Myocyte (in vitro differentiated cells): ENCODE measurements around the gene TUBGCP6. TPM values are rescaled to one million over a fixed set of nuclear protein-coding genes. Genes with fewer than 3 reads are reported as not detected.

ENCODE experiments used
- DNase-seq: peaks from one replicate; pipeline ENCODE4 v3.0.0-alpha.2; 2012; ENCODE audit warnings: low read depth
- total RNA-seq: library from RNA; depleted of rRNA; stranded (reverse); fragments of >200 nt; gene quantifications from 2 replicates; pipeline ENCODE4 v1.2.3, GENCODE V29; 2014

The TUBGCP6 gene
- total RNA-seq, 1 donor from 2014 or later, result 33.7 TPM

DNA sequence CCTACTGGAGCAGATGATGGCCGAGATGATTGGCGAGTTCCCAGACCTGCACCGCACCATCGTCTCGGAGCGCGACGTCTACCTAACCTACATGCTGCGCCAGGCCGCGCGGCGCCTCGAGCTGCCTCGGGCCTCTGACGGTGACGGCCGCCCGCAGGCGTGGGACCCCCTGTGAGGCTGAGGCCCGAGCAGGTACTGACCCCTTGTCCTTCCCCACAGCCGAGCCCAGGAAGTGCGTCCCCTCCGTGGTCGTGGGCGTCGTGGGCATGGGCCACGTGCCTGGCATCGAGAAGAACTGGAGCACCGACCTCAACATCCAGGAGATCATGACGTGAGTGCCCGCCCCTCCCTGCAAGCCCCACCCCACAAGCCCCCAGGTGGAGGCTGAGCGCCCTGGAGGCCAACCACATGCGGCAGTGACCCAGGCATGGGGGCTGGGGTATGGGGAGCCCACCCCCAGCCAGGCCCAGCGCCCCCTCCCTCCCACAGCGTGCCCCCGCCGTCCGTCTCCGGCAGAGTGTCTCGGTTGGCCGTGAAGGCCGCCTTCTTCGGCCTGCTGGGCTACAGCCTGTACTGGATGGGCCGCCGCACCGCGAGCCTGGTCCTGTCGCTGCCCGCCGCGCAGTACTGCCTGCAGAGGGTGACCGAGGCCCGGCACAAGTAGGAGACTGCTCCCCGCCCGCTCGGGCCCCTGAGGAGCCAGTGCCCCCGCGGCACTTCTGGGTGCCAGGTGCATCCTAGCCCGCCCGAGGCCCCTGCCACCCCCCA, 46.8 kb downstream of the TUBGCP6 start:
- no peak for DNase-seq

DNA sequence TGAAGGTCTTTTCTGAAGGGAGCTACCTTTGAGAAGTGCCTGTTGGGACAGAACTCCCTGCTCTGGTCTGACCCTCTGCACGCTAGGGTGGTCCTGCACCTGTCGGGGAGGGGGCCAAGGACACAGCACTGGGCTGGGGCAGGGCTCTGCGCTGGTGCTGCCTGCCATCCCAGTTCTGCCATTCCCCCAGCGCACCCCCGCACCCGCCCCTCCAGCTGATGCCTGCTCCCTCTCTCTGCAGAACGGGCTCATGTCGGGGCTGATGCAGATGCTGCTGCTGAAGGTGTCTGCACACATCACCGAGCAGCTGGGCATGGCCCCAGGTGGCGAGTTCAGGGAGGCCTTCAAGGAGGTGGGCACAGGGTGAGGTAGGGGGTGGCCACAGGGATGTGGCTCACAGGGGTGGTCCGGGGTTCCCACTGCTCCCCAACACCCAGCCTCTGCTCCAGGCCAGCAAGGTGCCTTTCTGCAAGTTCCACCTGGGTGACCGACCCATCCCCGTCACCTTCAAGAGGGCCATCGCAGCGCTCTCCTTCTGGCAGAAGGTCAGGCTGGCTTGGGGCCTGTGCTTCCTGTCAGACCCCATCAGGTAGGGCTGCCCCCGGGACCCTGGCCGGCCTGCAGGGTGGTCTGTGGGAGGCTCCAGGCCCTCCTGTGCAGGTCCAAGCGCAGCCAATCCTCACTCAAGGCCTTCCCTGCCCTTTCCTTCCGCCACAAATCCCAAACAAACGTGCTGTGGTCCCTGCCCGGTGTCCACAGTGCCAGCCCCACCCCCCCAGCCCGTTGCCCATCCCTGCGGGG, 47.6 kb downstream of the TUBGCP6 start:
- no peak for DNase-seq

DNA sequence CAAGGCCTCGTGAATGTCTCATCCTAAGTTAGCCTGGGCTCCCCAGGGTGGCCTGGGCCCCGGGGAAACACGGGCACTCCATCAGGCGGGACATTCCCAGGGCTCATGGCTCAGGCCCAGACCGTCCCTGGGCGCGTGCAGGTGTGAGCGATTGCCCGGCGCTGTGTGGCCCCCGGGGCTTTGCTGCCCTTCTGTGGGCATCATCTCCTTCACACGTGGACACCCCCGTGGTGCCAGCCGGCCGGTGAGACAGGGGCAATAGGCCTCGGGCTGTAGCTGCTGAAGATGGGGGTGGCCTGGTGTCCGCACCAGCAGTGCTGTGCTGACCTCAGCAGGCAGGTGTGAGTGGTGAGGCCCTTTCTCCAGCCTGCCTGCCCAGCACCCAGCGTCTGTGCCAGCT, 48.6 kb downstream of the TUBGCP6 start:
- DNase-seq, result no peak

DNA sequence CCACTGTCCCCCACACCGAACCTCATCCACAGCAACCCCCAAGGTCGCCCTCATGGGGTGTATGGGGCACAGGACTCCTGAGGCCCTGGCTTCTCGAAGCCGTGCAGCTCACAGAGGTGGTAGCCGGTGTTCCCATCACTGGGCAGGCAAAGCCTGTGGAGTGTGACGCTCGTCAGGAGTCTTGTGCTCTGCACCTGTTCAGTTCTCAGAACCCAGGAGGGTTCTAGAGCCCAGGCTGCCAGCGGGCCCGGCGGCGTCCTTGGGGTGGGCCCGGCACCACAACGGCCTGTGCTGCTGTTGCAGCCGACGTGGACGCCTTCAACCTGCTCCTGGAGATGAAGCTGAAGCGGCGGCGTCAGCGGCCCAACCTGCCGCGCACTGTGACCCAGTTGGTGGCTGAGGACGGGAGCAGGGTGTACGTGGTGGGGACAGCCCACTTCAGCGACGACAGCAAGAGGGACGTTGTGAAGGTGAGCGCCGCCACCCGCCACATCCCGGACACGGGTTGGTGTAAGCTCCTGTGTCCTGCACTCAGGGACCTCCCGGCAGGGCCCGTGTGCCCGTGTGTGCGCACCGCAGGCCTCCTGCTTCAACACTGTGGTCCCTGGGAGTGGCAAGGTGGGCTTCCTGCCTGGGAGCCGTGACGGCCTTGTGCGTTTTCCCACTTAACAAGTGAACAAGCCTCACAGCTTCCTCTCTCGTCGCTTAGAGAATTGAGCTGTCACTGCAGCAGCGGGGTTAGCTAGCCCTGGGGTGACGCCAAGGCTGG, 50.6 kb downstream of the TUBGCP6 start:
- no peak for DNase-seq

DNA sequence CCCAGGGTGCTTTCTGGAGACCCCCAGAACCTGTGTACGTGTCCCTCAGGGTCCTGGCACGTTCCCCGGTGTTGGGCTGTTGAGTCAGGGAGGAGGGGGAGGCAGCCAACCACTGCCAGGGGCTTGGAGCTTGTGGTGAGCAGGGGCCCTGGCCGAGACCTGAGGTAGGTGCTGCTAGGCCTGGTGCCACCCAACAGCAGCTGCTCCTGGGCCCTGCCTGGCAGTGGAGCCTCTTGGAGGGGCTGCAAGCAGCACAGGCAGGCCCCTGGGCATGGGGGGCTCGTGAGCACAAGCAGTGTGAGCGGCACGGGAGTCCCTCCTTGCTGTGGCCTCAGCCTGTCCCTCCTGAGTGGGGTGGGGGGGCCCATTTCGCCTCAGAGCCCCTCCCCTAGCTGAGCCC, 51.2 kb downstream of the TUBGCP6 start:
- DNase-seq, result no peak

DNA sequence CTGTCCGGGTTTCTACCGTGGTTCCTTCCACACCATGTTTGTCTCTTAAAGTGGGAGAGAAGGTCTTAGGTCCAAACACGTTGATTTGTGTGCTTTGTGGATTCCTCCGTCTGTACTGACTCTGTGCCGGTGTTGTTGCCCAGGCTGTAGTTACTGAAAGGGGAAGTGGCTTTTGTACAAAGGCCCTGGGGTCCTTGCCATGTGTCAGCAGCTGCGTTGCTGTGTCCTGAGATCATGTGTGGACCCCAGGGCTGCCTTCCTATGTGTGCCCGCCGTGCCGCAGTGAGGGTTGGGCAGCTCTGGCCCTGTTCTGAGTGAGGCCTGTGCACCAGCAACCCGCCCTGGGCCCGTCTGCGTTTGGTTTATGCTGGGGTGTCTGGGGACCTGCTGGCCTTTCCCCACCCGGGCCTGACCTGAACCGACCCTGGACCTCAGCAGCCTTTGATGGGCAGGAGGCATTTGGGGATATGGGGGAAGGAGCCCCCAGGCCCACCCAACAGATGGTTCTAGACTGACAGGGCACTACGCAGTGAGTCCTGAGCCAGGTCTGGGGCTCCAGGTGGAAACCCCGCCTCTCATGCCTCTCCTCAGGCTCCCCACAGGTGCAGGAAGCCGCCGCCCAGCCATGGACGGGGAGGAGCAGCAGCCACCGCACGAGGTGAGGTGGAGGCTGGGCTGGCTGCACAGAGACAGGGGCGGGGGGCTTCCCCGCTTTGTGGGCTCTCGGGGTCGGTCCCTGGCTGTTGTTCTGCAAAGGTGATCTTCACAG, 52.2 kb downstream of the TUBGCP6 start:
- no peak for DNase-seq

DNA sequence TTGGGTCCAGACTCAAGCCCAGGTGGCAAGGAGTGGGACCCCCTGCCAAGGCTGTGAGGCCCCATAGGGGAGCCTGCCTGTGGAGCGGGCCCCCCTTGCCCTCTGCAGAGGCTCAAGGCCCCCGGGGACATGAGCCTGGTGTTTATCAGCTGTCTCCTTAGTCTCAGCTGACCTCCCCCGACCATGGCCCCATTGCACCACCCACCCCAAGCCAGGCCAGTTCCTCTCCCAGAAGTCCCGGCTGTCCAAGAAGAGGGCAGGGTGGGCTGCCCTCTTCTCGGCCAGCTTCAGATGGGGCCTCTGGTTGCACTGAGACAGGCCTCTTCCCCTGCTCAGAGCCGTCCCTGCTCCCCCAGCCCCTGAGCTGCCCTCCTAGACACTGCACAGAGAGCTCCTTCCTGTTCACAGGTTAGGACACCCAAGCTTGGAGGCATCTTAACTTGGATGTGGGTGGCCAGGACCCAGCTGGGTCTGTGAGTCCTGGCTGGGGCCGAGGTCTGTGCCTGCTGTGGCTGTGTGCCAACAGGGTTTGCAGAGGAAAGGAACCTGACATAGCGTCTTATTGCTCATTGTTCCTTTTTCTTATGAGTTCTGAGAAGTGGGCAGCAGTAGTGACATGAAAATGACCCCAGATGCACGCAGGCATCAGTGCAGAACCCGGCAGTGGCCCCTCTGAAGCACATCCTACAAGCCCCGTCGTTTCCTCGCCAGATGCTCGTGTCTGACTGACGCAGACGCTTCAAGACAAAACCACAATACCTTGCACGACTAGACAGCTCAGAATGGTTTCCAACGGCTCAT, 53.7 kb downstream of the TUBGCP6 start:
- DNase-seq, result no peak

DNA sequence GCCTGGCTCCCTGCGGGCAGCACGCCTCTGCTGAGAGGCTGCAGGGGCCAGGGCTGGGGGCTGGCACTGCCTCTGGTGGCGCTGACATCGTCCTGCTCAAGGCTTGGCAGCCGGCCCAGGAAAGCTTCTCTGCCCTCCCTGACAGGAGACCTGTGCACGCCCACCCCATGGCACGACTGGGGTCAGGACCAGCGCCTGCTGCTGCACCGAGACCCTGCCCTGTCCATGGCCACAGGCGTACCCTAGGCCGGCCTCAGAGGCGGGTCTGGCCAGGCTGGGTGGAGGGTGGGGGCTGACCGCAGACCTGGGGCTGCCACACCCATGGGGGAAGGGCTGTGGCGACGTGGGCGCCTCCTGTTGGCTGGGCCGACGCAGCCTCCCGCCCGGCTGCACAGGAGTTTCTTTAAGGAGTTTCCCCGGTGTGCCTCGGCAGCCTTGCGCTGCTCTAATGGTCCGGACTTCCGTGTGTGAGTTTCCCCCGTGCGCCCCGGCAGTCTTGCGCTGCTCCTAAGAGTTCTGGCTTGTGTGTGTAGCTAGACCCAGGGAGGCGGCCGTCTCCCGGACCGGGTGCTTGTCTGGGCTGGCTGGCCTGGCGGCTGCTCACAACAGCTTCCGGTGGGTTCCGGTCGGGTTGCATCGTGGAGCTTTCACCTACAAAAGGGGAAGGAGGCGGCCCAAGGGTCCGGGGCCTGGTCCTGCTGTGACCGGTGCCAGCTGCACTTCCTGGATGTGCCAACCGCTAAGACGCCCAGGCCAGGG, 54.5 kb downstream of the TUBGCP6 start:
- peak; percentile 48 for DNase-seq

DNA sequence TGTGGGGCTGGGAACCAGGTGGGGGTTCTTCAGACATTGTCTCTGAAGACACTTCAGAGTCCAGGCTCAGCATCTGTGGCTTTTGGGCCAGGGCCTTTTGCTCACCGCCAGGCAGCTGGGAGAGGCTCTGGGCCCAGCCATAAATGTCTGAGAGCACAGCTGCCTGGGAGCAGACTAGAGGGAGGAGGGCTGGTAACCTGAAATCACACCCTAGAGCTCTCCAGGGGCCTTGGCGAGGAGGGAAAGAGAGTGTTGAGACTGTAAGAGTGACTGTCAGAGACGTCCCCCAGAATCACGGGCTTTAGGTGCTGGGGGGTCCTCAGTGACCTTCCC, 55.0 kb downstream of the TUBGCP6 start:
- peak; percentile 74 for DNase-seq

DNA sequence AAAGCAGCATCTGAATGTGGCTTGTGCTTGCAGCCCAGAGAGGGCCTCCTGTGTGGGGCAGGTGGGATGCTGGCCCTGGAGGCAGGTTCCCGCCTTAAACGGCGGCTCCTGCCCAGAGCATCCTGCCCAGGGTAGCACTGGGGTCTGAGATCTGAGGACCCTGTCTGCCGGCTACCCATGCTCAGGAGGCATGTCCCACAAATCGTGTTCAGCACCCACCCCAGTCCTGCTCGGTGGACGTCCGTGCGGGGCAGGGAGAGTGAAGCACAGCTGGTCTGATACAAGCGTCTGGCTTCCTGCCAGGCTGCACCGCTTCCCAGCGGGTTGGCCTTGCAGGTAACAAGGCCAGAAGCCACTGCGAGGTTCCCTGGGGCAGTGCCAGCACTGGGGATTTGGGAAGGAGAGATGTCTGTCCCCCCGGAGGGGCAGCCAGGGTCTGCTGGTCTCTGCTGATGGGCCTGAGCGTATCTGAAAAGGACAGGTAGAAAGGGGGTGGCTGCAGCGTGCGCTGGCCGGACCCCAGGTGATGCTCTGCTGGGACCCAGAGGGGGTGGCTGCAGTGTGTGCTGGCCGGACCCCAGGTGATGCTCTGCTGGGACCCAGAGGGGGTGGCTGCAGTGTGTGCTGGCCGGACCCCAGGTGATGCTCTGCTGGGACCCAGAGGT, 55.5 kb downstream of the TUBGCP6 start:
- no peak for DNase-seq

DNA sequence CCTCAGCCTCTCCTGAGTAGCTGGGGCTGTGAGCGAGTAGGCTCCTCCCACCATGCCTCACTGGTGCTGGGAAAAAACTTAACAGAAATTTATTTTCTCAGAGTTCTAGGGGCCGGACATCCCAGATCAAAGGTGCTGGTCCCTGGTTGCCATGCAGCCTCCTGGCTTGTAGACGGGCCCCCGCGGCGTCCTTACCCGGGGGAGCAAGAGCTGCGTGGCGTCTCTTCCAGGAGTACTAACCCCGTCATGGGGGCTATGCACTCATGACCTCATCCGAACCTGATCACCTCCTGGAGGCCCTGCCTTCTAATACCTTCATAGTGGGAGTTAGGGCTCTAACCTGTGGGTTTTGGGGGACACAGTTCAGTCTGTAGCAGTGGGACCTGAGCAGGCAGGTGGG, 56.5 kb downstream of the TUBGCP6 start:
- DNase-seq, result no peak

DNA sequence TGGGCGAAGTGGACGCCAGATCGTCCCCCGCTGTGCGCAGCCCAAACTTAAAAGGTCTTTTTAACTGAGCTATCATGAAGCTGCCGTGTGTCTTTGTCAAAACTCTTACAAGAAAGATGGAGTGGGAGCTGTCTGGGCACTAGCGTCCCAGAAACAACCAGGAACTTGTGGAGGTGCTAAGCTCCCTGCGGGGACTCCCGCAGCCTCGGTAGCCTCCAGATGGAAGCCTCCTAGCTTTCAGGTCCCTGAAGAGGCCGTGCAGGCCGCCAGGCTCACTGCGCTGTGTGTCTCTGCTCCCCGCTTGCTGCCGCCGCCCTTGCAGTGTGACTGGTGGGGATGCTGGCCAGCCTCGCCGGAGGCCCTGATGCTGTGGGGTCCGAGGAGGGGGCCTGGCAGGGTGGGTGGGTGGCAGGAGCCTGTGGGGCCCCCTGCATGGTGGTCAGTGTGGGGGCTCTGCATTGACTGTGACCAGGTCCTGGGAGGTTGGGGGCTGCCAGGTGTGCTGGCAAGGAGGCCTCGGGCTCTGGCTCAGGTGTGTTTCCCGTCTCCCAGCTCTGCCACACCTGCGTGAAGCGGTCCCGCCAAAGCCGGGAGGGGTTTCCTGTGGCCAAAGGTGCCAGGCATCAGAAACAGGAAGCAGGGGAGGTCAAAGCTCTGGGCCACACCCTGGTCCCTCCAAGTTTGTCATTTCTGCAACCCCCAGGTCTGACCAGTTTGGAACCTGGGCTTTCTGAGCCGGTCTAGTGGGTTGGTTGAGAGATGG, 57.9 kb downstream of the TUBGCP6 start:
- no peak for DNase-seq

DNA sequence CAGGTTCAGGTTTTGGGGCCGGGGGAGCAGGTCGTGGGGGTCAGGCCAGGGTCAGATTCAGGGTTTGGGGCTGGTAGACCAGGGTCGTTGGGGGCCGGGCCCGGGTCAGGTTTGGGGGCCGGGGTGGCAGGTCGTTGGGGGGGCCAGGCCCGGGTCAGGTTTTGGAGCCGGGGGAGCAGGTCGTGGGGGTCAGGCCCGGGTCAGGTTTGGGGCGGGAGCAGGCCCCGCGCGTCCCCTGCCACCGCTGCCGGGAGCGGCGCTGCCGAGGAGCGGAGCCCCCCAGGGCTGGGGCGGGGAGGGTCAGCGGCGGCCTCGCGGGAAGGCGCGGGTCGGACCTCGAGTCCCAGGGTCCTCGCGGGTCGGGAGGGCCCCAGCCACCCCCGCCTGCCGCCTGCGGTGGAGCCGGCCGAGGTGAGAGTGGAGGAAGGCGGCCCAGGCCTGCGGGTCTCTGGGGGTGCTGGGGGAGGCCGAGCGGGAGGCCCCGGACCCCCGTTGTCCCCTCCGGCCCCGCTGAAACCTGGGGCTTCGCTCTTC, 58.6 kb downstream of the TUBGCP6 start:
- no peak for DNase-seq

DNA sequence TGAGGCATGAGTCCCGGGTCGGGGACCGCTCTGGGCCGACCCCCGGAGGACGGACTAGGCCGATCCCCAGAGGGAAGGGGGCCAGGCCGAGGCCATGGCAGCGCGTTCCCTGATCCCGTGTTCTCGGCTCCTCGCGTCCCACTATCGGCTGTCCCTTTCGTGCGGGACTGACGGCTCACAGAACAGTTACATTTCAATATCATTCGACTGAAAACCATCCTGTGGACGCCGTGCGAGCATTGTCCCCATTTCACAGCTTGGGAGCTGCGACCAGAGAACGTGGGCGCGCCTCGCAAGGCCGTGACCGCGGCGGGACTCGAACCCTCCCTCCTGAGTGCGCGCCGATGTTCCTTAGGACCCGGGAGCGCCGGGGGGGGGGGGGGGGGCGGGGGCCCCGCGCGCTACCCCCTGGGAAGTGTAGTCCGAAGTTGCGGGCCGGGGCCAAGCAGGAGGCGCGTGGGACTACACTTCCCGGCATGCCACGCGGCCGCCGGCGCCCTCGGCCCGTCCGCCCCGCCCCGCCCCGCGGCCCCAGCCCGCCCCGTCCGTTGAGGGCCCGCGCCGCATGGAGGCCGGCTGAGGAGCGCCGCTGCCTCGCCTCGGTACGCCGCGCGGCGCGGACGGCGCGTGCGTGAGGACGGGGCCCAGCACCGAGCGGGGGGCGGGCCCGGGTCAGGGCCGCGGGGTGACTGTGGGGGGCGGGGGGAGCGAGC, 59.3 kb downstream of the TUBGCP6 start, which contains the start of gene TRABD:
TSS of gene TRABD (plus strand) at position 539 of the 713 bp plus-strand sequence. CDS start 7,148 bp downstream, outside the sequence.
- DNase-seq, result peak; percentile 88

DNA sequence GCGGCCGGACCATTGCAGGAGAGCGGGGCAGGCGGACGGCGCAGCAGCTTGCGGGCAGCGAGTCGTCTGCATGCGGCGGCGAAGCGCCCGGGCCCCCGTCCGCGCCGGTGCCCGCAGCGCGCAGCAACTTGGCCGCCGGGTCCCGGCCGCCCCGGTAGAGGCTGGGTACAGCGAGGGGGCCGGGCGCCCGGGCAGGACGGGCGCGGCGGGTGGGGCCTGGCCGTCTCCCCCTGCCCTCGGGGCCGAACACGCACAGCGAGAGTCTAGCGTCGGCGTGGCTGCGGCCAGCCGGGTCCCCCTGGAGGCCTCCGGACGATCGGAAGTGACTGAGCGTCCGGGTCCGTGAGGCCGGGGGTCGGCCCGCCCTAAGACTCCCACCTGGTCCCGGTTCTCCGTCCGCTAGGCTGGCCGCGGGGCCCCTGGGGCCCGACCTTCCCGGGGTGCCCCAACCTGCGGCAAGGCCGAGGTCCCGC, 59.9 kb downstream of the TUBGCP6 start:
- no peak for DNase-seq

DNA sequence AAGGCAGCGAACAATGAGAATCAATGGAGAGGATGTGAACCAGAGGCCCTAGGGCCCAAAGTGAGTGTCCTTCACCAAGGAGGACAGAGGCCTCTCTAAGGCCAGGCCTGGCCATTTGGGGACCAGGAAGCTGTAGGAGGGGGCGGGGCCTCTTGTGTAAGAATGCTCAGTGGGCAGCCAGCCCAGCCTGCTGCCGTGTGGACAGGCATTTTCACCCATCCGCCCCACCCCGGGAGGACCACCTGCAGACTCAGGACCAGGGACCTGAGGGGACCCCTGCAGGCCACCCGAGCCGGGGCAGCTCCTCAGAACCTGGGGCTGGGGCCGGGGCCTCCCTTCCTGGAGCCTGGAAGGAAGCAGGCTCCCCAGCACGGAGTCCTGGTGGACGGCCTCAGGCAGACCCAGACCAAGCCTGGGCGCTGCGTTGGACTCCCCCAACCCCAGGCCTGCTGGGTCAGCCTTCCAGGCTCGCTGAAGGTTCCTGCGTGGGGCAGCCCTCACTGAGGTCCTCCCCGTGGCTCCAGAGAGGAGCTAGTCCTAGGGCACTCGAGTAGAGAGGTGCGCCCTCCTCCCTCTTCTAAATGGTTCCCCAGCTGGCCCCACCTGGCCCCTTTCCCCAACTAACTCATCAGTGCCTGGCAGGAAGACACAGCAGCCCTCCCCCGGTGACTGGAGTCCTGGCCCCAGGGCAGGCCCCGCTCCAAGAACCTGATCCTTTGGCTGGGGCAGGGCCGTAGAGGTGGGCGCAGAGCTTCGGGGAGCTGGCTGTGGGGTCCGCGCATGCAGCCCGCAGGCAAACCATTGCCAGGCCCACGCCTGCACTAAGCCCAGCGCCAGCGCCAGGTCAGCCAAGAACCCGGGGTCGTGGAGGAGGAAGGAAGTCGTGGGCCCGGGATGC, 60.6 kb downstream of the TUBGCP6 start:
- DNase-seq, result peak; percentile 19
